Measurements from ENCODE around the gene CNPY1.
"Not testable (repeated sequence)": the region's sequence is repeated elsewhere in the genome, so short reads cannot be mapped to it uniquely, and the experiment has no call there.

CNPY1 gene

DNA sequence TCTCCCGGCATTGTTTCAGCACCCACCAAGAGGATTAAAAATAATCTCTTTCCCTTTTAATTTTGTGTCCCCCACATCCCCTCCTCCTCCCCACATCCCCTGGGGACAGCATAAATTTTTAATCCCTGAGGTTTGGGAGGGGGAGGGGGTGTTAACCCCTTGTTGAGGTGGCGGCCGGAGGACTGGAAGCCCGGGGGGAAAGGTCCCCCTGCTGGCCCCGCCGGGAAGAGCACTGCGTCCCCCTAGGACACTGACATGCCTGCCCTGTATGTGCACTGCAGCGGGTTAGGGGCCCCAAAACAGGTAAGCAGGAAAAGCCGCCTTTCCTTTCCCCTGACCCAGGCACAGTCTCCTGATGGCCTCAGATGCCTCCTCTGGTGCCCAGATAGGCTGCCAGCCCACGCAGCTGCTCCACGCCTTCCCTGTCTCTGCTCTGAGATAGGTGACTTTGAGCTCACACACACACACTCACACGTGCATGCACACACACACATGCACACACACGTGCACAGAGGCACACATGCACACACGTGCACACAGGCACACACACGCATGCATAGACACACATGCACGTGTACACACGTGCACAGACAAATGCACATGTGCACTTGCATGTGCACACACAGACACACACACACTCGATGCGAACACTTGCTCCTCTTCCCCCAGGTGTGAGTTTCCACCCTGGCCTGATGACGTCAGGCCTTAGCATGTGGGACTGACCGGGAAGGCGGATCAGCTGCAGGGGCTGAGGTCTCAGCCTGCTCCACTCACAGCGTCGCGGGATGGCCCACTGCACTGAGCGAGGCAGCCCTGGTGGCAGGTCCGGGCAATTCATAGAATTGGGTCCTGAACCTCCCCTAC lies 12.3 kb downstream of the CNPY1 start:
- DNase-seq (ENCODE audit: low read depth in 2 of 2): no peak

DNA sequence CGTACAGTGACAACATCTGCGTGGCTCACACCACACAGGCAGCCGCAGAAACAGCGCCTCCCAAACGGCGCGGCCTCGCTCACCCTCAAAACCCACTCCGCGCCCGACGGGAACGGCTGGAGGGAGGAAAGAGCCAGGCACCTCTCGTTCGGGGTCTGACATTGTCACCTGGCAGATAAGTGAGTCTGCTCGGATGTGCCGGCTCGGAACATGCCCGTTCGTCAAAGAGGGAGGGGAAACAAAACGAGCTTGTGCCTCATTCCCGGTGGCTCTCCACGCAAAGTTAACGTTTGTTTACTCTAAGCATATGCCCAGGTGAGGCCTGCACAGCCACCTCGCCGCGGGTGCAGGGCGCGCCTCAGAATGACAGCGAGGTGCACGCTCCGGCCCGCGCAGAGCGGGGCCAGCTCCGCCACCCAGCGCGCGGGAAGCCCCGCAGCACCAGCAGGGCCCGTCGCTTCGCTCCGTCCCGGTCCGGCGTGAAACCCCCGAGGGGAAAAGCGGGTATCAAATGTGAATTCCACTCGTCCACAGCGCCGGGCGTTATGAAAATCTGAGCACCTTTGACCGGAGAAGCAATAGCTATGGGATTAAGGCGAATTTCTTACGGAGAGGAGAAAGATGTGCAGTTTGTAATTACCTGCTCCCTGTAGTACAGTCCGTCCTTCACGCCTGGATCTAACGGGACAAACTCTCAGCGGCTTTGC lies 13.1 kb downstream of the CNPY1 start:
- no peak for DNase-seq (ENCODE audit: low read depth in 2 of 2)

DNA sequence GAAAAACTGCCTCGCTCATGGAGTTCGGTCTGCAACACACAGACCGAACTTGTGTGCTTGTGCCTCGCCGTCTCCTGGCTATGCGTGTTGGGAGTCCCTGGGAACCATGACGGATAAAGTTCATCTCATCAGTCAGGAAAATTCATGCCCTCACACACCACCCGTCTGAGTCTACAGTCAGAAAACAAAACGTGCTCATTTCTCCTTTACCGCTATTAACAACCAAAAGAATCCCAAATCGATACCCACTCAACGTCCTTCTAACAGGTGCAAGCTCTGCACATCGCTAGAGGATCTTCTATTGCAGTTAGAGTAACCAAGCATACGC lies 13.6 kb downstream of the CNPY1 start:
- no peak for DNase-seq (ENCODE audit: low read depth in 2 of 2)

DNA sequence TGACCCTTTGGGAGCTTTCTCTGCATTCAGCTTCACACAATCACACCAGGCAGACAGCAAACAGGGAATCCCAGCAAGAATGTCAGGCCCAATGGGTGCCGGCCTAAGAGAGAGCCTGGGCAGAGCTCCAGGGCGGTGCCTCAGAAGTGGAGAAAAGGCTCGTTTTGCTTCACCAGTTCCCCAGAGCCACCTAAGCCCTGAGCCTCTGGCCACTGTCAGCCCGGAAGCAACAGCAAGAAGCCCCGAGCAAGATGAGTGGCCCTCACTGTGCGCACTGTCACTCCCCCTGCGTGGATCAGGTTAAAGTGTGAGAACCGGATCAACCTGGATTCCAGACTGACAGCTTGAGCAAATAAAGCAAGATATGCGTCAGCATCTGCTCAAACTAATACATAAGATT lies 14.7 kb downstream of the CNPY1 start:
- DNase-seq (ENCODE audit: low read depth in 2 of 2): no peak

DNA sequence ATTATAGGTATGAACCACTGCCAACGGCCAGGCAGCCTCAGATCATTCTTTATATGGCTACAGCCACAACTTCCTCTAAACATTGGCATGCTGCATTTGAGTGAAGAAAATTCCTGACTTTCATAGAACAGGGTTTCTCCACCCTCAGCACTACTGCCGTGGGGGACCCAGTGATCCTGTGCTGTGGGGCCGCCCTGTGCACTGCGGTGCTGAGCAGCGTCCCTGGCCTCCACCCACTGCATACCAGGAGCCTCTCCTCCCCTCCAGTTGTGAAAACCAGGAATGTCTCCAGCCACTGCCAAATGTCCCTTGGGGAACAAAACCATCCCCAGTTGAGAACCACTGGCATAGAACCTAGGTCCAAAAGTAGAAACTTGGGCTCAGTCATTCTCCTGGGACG lies 15.8 kb downstream of the CNPY1 start:
- DNase-seq (ENCODE audit: low read depth in 2 of 2): no peak

DNA sequence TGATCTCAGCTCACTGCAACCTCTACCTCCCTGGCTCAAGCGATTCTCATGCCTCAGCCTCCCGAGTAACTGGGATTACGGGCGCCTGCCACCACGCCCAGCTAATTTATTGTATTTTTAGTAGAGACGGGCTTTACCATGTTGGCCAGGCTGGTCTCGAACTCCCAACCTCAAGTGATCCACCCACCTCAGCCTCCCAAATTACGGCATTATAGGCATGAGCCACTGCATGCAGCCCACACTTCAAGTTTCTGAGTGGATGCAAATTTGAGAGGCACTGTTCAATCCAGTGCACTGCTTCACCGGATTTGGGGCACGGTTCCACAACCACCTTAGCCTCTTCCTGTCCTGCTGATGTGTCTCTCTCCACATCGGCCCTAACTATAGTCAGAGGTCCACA lies 16.5 kb downstream of the CNPY1 start:
- DNase-seq (ENCODE audit: low read depth in 2 of 2): no peak

DNA sequence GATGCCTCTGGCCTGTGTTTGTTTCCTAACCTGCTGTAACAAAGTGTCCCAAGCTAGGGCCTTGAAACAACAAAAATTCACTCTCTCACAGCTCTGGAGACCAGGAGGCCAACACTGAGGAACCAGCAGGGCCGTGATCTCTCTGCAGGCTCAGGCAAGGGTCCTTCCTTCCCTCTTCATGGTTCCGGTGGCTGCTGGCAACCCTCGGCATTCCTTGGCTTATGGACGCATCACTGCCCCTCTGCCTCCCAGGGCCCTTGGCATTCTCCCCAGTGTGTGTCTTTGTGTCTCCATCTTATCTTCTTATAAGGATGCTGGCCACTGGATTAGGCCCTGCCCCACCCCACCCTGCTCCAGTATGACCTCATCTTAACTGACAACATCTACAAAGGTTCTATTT lies 17.0 kb downstream of the CNPY1 start:
- DNase-seq (ENCODE audit: low read depth in 2 of 2): no peak

DNA sequence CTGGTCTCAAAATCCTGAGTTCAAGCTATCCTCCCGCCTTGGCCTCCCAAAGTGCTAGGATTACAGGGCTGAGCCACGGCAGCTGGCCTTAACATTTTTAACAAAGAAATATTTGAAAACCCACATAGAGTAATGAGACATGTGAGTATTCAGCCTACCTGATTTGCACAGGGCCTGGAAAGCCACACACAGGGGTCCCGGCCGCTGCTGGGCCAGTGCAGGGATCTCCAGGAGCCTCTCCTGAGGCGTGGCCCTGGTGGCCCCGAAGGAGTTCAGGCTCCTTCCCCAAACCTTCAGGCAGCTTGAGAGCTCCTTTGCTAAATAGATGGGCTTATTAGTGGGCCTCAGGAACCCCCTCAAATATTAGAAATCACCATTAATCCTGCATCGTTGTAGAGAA lies 18.7 kb downstream of the CNPY1 start:
- DNase-seq (ENCODE audit: low read depth in 2 of 2): no peak

DNA sequence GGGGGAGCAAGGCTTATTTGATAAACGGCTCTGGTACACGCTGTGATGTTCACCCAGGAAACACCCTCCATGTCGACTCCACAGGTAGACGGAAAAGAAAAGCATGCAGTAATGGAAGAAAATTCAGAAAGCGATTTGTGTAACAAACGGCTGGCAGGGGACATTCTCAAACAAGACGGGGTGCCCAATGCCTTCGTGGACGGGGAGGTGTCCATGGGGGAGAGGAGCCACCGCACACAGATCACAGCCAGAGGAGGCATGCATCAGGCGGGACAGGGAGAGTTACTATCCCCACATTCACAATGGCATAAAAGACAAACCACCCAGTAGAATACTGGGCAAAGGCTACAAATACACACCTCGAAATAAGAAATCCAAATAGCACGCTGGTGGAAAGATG lies 20.1 kb downstream of the CNPY1 start:
- DNase-seq (ENCODE audit: low read depth in 2 of 2): no peak

DNA sequence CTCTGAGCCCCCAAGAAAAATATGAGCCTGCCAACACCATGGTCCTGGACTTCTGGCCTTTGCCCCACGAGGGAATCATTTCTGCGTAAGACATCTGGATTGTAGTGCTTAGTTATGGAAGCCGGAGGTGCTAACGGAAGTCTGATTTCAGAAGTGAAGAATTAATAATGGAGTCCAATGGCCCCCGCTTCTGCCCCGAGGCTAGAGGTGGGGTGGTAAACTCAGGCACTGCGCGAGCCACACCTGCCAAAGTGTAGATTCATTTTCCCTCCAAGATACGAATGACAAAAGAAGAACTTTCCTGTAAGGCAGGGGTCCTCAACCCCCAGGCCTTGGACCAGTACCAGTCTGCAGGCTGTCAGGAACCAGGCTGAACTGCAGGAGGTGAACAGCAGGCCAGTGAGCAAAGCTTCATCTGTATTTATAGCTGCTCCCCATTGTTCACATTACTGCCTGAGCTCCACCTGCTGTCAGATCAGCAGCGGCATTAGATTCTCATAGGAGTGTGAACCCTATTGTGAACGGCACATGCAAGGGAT lies 22.3 kb downstream of the CNPY1 start:
- no peak for DNase-seq (ENCODE audit: low read depth in 2 of 2)

DNA sequence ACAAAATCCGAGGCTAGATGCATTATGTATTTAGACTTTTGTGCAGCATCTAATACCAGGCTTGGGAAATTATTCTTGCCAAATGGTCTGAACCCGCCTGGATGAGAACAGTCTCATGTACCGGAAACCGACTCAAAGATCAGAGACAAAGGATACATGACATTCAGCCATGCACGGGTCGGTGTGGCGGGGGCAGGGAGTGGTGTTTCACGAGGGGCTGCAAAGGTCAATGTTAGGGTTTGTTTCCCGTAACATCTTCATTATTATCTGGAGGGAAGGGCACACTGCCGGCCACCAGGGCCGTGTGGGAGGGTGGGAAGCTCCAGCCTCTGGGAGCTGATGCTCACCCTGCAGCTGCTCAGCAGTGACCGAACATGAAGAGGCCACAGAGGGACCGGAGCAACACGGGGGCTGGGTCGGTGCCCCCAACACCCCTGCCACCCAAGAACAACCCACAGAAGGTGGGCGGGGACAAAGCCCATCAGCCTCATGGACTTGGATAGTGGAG lies 23.1 kb downstream of the CNPY1 start:
- no peak for DNase-seq (ENCODE audit: low read depth in 2 of 2)

DNA sequence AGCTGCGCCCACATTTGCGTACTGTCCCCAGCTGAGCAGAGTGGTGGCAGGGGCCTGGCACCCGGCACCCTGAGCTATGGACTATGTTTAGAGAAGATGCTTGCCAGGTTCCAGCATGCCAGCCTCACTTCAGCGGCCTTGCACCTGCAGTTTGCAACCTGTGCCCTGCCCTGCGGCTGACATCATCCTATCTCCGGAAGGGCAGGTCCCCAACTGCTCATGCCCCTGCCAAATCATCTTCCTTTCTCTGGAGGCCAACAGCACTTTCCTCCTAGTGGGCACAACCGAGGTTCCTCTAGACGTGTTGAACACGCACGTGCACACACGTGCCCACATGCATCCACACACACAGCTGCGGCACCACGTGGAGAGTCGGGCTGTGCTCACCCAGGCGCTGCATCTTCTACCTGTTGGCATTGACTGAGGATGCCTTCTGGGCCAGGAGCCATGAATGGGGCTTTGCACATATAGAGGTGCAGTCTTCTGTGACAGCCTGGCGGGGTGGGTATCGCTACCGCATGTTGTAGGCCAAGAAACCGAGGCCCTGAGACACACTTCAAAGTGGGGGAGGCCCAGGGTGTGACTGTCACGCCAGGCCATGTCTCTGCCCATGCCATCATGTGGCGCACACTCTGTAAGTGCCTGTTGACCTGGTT lies 24.5 kb downstream of the CNPY1 start:
- no peak for DNase-seq (ENCODE audit: low read depth in 2 of 2)

DNA sequence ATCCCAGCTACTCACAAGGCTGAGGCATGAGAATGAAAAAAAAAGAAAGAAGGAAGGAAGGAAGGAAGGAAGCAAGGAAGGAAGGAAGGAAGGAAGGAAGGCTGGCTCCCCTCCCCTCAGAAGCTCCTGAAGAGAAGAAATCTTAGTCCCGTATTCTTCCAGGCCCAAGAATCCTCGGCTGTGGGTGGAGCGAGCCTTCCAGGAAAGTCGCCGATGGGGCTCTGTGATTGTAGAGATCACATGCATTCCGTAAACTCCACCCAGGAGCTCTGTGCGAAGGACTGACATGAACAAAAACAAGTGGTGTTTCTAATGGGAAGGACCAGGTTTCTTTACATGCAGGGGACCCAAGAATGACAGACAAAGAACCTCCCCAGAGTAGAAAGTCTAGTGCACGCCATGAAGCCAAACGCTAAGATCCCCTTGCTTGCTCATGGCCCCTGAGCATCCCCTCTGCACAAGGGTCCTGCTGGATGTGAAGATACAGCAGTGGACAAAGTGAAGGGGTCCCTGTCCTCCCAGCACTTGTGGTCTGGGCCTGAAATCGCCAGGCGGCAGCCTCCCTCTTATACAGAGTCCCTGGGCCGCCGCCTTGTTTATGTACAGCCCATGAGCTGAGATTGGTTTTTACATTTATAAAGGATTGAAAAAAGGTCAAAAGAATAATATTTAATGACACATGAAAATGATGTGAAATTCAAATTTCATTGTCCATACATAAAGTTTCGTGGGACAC lies 25.2 kb downstream of the CNPY1 start:
- DNase-seq (ENCODE audit: low read depth in 2 of 2): no peak

DNA sequence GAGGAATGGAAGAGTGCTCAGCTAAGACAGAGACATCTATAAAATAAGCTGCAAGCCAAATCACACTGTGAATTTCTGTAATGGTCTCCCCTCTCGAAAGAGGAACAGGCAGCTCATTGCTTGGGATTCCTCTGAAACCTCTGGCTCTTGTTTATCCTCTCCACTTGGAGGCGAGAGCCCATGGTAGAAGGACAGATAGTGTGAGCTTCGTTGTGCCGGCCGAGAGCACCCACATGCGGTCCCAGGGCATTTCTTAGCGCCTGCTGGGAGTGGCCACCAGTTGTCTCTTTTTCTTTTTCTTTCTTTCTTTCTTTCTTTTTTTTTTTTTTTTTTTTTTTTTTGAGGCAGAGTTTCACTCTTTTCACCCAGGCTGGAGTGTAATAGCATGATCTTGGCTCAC lies 26.2 kb downstream of the CNPY1 start:
- DNase-seq (ENCODE audit: low read depth in 2 of 2): no peak

DNA sequence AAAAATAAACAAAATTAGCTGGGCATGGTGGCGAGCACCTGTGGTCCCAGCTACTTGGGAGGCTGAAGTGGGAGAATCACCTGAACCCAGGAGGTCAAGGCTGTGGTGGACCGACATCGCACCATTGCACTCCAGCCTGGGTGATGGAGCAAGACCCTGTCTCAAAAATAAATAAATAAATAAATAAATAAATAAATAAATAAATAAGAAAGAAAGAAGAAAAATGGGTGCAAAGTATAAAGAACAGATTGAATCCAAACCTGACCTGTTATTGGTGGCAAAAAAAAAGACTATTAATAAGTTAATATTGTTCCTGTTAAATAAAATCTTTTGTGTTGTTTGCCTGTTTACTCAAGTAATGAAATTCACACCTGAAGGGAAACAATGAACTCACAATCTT lies 27.0 kb downstream of the CNPY1 start:
- DNase-seq (ENCODE audit: low read depth in 2 of 2): not testable (repeated sequence)

DNA sequence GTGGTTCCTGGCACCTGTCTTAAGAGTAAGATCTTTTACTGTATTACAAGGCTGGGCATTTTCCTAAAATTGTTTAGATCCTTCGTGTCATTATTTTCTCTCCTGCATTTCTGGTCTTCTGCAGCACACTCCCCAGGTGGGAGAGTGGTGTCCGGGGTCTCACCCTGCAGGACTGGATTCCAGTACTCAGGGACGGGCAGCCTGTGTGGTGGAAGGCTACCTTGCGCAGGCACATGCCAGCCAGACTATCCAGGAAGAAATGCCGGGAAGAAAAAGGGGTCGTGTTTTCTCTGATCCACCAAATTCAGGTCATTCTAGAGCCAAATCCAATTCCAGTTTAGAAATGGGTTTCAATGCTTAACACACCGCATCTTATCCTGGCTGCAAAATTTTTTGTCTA lies 27.7 kb downstream of the CNPY1 start:
- no peak for DNase-seq (ENCODE audit: low read depth in 2 of 2)

DNA sequence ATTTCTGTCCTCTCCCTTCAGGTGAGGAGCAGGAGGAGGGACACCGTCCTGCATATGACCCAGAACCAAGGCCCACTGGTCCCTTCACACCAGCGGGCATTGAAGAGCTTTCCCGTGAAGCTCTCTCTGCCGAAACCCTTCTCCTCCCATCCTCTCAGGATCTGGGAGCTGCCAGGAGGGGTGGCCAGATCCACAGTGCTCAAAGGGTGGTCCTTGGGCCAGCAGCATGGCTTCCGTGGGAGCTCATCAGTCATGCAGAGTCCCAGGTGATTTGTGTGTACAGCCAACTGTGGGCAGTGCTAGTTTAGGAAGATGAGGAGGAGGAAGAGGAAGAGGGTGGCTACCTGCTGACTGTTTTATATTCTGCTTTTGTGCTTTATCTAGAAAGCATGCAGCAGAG lies 28.4 kb downstream of the CNPY1 start:
- DNase-seq (ENCODE audit: low read depth in 2 of 2): no peak

DNA sequence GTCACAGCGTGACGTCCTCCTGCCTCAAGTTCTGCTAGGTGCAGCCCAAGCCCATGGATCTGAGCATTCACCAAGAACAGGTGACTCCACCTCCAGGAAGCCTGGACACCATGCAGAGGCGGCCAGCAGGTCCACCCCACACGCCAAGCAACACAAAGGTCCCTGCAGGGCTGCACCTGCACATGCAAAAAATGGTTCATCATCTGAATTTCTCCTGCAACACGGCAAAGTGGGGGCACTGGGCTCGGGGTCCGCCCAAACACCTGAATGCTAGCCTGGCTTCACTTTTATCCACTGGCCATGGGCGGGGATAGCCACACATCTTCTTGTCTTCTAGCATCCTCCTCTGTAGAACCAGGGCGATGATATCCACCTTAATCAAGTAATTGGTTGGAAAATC lies 28.9 kb downstream of the CNPY1 start:
- no peak for DNase-seq (ENCODE audit: low read depth in 2 of 2)

DNA sequence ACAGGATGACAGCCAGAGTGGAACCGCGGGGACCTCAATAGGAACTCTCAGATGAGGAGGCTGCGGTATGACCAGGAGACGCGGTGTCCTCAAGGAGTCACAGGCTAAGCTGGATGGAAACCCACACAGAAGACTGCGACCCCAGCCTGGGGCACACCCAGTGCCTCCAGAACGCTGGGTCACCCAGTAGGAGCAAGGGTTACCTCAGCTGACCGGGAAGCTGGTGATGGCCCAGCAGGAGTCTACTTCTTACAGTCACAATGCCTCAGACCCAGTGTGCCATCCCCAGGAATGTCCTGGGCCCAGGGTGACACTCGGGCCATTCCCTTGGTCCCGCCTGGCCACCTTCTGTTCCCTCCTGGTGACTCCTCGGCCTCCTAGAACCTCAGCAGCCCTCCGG lies 29.9 kb downstream of the CNPY1 start:
- no peak for DNase-seq (ENCODE audit: low read depth in 2 of 2)

DNA sequence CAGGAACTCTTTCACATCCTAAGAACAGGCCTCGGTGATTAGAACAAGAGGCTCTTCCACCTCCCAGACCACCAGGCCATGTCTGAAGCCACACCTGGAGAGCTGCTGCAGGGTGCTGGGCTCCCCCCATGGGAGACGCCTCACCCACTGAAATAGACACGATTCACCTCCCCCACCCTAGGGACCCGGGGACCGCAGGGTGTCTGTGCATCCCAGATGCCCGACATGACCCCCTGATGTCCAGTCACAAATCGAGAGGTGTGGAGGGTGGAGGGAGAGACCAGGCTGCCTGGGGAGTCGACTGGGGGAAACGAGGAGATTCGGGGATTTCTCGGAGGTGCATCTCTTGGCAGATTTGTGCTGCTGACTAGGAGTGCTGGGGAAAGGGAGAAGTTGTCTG lies 31.0 kb downstream of the CNPY1 start:
- DNase-seq (ENCODE audit: low read depth in 2 of 2): no peak

DNA sequence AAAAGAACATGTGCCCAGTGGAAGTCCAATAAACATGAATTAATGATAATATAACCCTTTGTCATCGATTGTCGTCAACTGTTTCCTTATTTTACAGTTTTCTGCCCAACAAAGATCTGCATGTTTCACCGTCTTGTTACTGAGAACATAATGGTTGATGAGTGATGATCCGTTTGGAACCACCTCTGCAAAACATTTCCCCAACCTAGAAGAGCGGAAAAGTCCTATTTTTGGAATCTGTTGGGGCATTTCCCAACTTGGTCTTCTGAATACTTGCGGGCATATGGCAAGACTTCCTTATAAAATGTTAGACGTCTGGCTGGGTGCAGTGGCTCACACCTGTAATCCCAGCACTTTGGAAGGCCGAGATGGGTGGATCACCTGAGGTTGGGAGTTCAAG lies 32.1 kb downstream of the CNPY1 start:
- no peak for DNase-seq (ENCODE audit: low read depth in 2 of 2)

All from fibroblast of skin of left biceps (primary cell).